Astrocyte (in vitro differentiated cells and primary cell): ENCODE measurements around the gene LPAR4. TPM values are rescaled to one million over a fixed set of nuclear protein-coding genes. Genes with fewer than 3 reads are reported as not detected.

Experiments used
- DNase-seq: peaks from one replicate; pipeline ENCODE4 v3.0.0-alpha.2; 2010; ENCODE audit warnings: low read depth
- FAIRE-seq: peaks from 2 replicates; lab custom pipeline; 2011; peaks lifted over from hg19 to GRCh38; lab: Jason Lieb, UNC
- H2AFZ ChIP-seq: 2 replicates; pipeline ENCODE4 v1.6.0; 2012; ENCODE audit warnings: low read depth, low read length, inconsistent platforms
- H3K27ac ChIP-seq: 2 replicates; pipeline ENCODE4 v1.5.1; 2011; ENCODE audit warnings: low read depth, low read length, inconsistent platforms
- H3K27me3 ChIP-seq: 2 replicates; pipeline ENCODE4 v1.6.0; 2011; ENCODE audit warnings: low read length, inconsistent platforms; ENCODE audit not compliant: insufficient read depth
- H3K36me3 ChIP-seq: 2 replicates; pipeline ENCODE4 v1.5.1; 2011; ENCODE audit warnings: low read length, inconsistent platforms; ENCODE audit not compliant: insufficient read depth
- H3K4me1 ChIP-seq: 2 replicates; pipeline ENCODE4 v1.5.1; 2011; ENCODE audit warnings: low read length, inconsistent platforms; ENCODE audit not compliant: insufficient read depth
- H3K4me2 ChIP-seq: 2 replicates; pipeline ENCODE4 v1.6.0; 2012; ENCODE audit warnings: low read length, inconsistent platforms
- H3K4me3 ChIP-seq: 2 replicates; pipeline ENCODE4 v1.5.1; 2011; ENCODE audit warnings: low read depth, mild to moderate bottlenecking, low read length, inconsistent platforms; ENCODE audit not compliant: insufficient read depth
- H3K79me2 ChIP-seq: 2 replicates; pipeline ENCODE4 v1.6.0; 2012; ENCODE audit warnings: mild to moderate bottlenecking, low read length, inconsistent platforms; ENCODE audit not compliant: insufficient read depth
- H3K9ac ChIP-seq: 2 replicates; pipeline ENCODE4 v1.6.0; 2012; ENCODE audit warnings: mild to moderate bottlenecking, low read length, inconsistent platforms
- H3K9me3 ChIP-seq: 2 replicates; pipeline ENCODE4 v1.5.1; 2012; ENCODE audit warnings: low read depth, mild to moderate bottlenecking, low read length, inconsistent platforms; ENCODE audit not compliant: insufficient read depth
- H4K20me1 ChIP-seq: 2 replicates; pipeline ENCODE4 v1.6.0; 2012; ENCODE audit warnings: low read length, inconsistent platforms; ENCODE audit not compliant: insufficient read depth
- H3K27ac Mint-ChIP-seq: one replicate; pipeline ENCODE4 v1.8.0; 2021; ENCODE audit warnings: mild to moderate bottlenecking, mixed read lengths; ENCODE audit not compliant: unreplicated experiment
- H3K27me3 Mint-ChIP-seq: one replicate; pipeline ENCODE4 v1.8.0; 2021; ENCODE audit warnings: low read depth, mixed read lengths; ENCODE audit not compliant: unreplicated experiment
- H3K36me3 Mint-ChIP-seq: one replicate; pipeline ENCODE4 v1.8.0; 2021; ENCODE audit warnings: low read depth, mixed read lengths; ENCODE audit not compliant: unreplicated experiment
- H3K4me1 Mint-ChIP-seq: one replicate; pipeline ENCODE4 v1.8.0; 2021; ENCODE audit warnings: low read depth, mixed read lengths; ENCODE audit not compliant: unreplicated experiment
- H3K4me3 Mint-ChIP-seq: one replicate; pipeline ENCODE4 v1.8.0; 2021; ENCODE audit warnings: mild to moderate bottlenecking, moderate library complexity, mixed read lengths; ENCODE audit not compliant: unreplicated experiment
- H3K9me3 Mint-ChIP-seq: one replicate; pipeline ENCODE4 v1.8.0; 2021; ENCODE audit warnings: mild to moderate bottlenecking, mixed read lengths; ENCODE audit not compliant: unreplicated experiment
- EZH2 ChIP-seq: IDR thresholded peaks from 2 replicates; pipeline ENCODE4 v1.6.1; 2012; ENCODE audit warnings: mild to moderate bottlenecking, low read length, inconsistent platforms; ENCODE audit not compliant: insufficient read depth
- total RNA-seq: library from RNA; stranded (reverse); gene quantifications from 2 replicates; pipeline ENCODE4 v1.2.1, GENCODE V29; 2021
- TF ChIP-seq, protein P1 (sequence below): IDR thresholded peaks from 2 replicates; pipeline ENCODE4 v1.5.1; 2011; ENCODE audit warnings: low read depth, mild to moderate bottlenecking, inconsistent platforms, low read length, moderate library complexity; ENCODE audit not compliant: insufficient read depth

Gene LPAR4
- total RNA-seq, 1 donor from 2014 or later = 4.8 TPM

DNA sequence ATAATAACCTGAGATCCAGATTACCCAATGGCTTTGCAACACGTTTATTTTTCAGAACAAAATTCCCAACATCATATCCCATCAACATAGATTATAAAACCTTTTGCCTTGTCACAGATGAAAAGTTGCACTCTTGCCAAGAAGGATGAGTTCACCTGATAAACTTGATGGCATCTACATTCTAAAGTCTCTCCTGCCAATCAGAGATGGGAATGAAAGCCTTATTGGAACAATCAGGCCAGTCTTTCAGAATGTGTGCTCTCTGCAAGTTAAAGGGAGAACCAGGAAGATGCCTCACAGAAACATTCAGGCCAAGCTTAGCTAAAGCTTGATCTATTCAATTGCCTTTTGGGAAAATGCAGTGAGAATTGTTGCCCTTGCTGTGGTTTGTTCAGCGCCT lies 1.3 kb downstream of the LPAR4 start:
- peak overlapping the region; percentile 30 for H3K4me2 ChIP-seq

DNA sequence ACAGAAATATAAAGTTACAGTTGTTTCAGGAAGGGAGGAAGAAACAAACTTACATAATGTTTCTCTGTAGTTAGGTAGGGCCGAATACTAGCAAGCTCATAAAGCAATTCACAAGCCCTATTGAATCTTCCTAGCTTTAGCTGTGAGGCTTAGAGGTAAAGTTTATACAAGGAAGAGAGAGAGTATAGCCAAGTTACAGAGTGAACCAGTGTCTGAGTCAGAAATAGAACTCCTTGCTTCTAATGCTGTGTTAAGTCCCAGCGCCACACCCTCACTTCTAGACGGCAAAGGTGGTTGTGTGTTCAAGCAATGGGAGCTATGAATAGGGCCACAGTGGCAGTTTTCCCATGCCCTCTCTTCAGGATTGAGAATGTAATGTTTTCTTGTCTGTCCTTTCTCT lies 6.1 kb downstream of the LPAR4 start:
- Mint-ChIP-seq H3K27ac (no peak overlapping the region), H3K4me3 (no peak overlapping the region), H3K9me3 (no peaks in the 10 kb centered on the region), H3K36me3 (no peaks in the 10 kb centered on the region), H3K27me3 (no peaks in the 10 kb centered on the region), H3K4me1 (peaks cover 10% of the 10 kb centered on the region)
- no peak overlapping the region for H3K4me2 ChIP-seq
- no peaks in the 10 kb centered on the region for H3K79me2 ChIP-seq
- no peaks in the 10 kb centered on the region for H4K20me1 ChIP-seq
- no peaks in the 10 kb centered on the region for H3K4me1 ChIP-seq
- no peaks in the 10 kb centered on the region for H3K9me3 ChIP-seq
- H3K27ac ChIP-seq = no peak overlapping the region
- no peak overlapping the region for H3K4me3 ChIP-seq
- no peak overlapping the region for H3K9ac ChIP-seq
- no peaks in the 10 kb centered on the region for H3K36me3 ChIP-seq
- no peaks in the 10 kb centered on the region for H3K27me3 ChIP-seq
- TF ChIP-seq EZH2 = no peak
- TF ChIP-seq, protein P1, sequence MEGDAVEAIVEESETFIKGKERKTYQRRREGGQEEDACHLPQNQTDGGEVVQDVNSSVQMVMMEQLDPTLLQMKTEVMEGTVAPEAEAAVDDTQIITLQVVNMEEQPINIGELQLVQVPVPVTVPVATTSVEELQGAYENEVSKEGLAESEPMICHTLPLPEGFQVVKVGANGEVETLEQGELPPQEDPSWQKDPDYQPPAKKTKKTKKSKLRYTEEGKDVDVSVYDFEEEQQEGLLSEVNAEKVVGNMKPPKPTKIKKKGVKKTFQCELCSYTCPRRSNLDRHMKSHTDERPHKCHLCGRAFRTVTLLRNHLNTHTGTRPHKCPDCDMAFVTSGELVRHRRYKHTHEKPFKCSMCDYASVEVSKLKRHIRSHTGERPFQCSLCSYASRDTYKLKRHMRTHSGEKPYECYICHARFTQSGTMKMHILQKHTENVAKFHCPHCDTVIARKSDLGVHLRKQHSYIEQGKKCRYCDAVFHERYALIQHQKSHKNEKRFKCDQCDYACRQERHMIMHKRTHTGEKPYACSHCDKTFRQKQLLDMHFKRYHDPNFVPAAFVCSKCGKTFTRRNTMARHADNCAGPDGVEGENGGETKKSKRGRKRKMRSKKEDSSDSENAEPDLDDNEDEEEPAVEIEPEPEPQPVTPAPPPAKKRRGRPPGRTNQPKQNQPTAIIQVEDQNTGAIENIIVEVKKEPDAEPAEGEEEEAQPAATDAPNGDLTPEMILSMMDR = no peak
- DNase-seq (no peak), FAIRE-seq (no peak)
- H2AFZ ChIP-seq = no peak overlapping the region

More for the DNA sequence above, 1.3 kb downstream of the LPAR4 start:
- H3K27me3 ChIP-seq = no peaks in the 10 kb centered on the region
- no peak for TF ChIP-seq EZH2
- H3K9me3 Mint-ChIP-seq = no peaks in the 10 kb centered on the region
- H3K36me3 Mint-ChIP-seq = no peaks in the 10 kb centered on the region
- no peak for FAIRE-seq
- no peak overlapping the region for H3K4me3 ChIP-seq
- H3K4me1 Mint-ChIP-seq = peaks cover 12% of the 10 kb centered on the region
- H3K4me1 ChIP-seq = no peaks in the 10 kb centered on the region
- no peaks in the 10 kb centered on the region for H3K79me2 ChIP-seq
- no peak overlapping the region for H3K27ac ChIP-seq
- no peaks in the 10 kb centered on the region for H4K20me1 ChIP-seq
- no peak overlapping the region for H3K9ac ChIP-seq
- no peak overlapping the region for H3K27ac Mint-ChIP-seq
- peak overlapping the region; percentile 25 for H3K4me3 Mint-ChIP-seq
- DNase-seq = no peak
- H3K27me3 Mint-ChIP-seq = no peaks in the 10 kb centered on the region
- H3K36me3 ChIP-seq = no peaks in the 10 kb centered on the region
- H3K9me3 ChIP-seq = no peaks in the 10 kb centered on the region
- H2AFZ ChIP-seq = no peak overlapping the region

DNA sequence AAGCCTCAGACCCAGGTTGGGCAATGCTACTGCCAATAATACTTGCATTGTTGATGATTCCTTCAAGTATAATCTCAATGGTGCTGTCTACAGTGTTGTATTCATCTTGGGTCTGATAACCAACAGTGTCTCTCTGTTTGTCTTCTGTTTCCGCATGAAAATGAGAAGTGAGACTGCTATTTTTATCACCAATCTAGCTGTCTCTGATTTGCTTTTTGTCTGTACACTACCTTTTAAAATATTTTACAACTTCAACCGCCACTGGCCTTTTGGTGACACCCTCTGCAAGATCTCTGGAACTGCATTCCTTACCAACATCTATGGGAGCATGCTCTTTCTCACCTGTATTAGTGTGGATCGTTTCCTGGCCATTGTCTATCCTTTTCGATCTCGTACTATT lies 7.4 kb downstream of the LPAR4 start:
- no peak overlapping the region for H2AFZ ChIP-seq
- no peaks in the 10 kb centered on the region for H3K27me3 Mint-ChIP-seq
- H3K9ac ChIP-seq = no peak overlapping the region
- DNase-seq (no peak), FAIRE-seq (no peak)
- H3K4me2 ChIP-seq = no peak overlapping the region
- H3K36me3 Mint-ChIP-seq = no peaks in the 10 kb centered on the region
- H3K27me3 ChIP-seq = no peaks in the 10 kb centered on the region
- H3K27ac ChIP-seq = no peak overlapping the region
- H3K27ac Mint-ChIP-seq = no peak overlapping the region
- no peaks in the 10 kb centered on the region for H4K20me1 ChIP-seq
- no peaks in the 10 kb centered on the region for H3K36me3 ChIP-seq
- no peaks in the 10 kb centered on the region for H3K9me3 ChIP-seq
- peaks cover 1% of the 10 kb centered on the region for H3K9me3 Mint-ChIP-seq
- H3K4me3 ChIP-seq = no peak overlapping the region
- H3K4me1 Mint-ChIP-seq = peaks cover 3% of the 10 kb centered on the region
- H3K4me3 Mint-ChIP-seq = no peak overlapping the region
- no peaks in the 10 kb centered on the region for H3K4me1 ChIP-seq
- no peaks in the 10 kb centered on the region for H3K79me2 ChIP-seq
- no peak for TF ChIP-seq EZH2
- TF ChIP-seq, protein P1 = no peak
